Measurements from ENCODE around the gene EXOSC5. TPM values are rescaled to one million over a fixed set of nuclear protein-coding genes. Genes with fewer than 3 reads are reported as not detected.

The EXOSC5 gene
- polyA plus RNA-seq, 1 of the 3 experiments (the other 2 are of a cell fraction) = 74.1 TPM

DNA sequence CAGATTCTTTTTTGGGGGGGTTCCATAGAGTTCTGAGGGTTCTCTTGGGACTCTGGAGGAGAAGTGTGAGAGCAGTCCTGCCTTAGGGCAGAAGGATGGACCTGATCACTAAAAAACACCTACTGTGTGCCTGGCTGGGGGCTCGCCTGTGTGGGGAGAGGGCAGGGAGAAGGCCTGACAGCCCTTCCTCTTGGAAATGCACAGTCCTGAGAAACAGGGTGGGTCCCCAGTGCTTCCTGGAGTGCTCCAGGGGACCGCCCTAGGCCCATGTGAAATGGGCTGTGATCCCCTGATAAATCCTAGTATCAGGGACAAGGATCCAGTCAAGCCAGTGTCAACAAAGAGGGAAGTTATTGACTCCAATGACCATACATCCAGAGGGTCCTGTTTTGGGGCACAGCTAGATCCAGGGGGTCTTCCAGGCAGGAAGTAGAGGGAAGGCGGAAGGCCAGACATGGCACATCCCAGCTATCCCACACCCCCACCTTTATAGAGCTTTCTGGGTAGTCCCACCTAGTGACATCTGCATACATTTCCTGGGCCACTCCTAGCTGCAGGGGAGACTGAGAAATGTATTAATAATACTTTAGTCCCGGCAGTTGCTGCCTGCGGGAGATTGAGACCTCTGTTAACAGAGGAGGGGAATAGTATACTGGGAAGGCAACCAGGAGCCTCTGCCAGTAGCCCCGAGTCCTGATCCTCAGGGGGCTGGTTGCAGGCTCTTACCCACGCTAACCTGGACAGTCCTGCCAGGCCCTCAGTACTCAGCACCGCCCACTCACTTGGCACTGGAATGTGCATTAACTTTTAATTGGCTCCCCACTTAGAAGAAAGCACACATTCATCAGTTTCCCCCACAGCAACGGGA, 14.2 kb upstream of the EXOSC5 start:
- WGBS (ENCODE audit: low lambda C conversion rate) = 65% methylated on average over 6 of the region's 9 CpGs
- Histone ChIP-seq H3K27ac (ENCODE audit: low read depth in 2 of 2, low read length in 1 of 2) (peak overlapping the region in 1 of 2 experiments; percentile 23; a peak in 1 of 4 replicates), H3K4me3 (ENCODE audit: low read depth in 2 of 2, low read length in 1 of 2) (no peak overlapping the region), H4K20me1 (ENCODE audit: insufficient read depth) (no peaks in the 10 kb centered on the region), H3K27me3 (ENCODE audit: insufficient read depth) (no peaks in the 10 kb centered on the region), H2AFZ (ENCODE audit: low read depth) (no peak overlapping the region), H3K9me2 (no peaks in the 10 kb centered on the region), H3K4me1 (ENCODE audit: control insufficient read depth in 1 of 2, insufficient read depth in 2 of 2, low read depth in 1 of 2, low read length in 1 of 2) (peaks cover 0 to 12% of the 10 kb centered on the region in 2 experiments; a peak in 1 of 4 replicates), H3K36me3 (replicated peaks in 1 of 2; ENCODE audit: control insufficient read depth in 1 of 2, insufficient read depth in 2 of 2, low read length in 1 of 2) (peaks cover 0 to 23% of the 10 kb centered on the region in 2 experiments), H3K9me3 (no peaks in the 10 kb centered on the region), H3K4me2 (no peak overlapping the region), H3F3A (replicated peaks; ENCODE audit: insufficient read depth) (no peaks in the 10 kb centered on the region), H3K79me2 (ENCODE audit: insufficient read depth) (no peaks in the 10 kb centered on the region), H3K9ac (no peak overlapping the region)
- POLR2A ChIA-PET = no interaction called here
- TF ChIP-seq FOSL2 (IDR thresholded peaks at IDR 0.05; ENCODE audit: borderline replicate concordance, low read depth) (no peak), MEF2A (IDR thresholded peaks at IDR 0.05; ENCODE audit: borderline replicate concordance, low read depth) (no peak), ELF1 (IDR thresholded peaks at IDR 0.05) (no peak), FOXJ3 (CRISPR knock-in tag; IDR thresholded peaks at IDR 0.05) (no peak), GABPA (IDR thresholded peaks at IDR 0.05; ENCODE audit: low read depth) (no peak), EP300 (IDR thresholded peaks at IDR 0.05; ENCODE audit: borderline replicate concordance in 1 of 2, low read depth in 1 of 2, low read length in 1 of 2) (no peak), NFIC (IDR thresholded peaks at IDR 0.05; ENCODE audit: borderline replicate concordance) (no peak), EZH2phosphoT487 (IDR thresholded peaks at IDR 0.05; ENCODE audit: borderline replicate concordance, low read depth) (no peak), CHD2 (IDR thresholded peaks at IDR 0.05; ENCODE audit: low read length, partially characterized antibody) (no peak), RAD21 (IDR thresholded peaks at IDR 0.05; ENCODE audit: low read length) (no peak)
- TF ChIP-seq, protein P1, sequence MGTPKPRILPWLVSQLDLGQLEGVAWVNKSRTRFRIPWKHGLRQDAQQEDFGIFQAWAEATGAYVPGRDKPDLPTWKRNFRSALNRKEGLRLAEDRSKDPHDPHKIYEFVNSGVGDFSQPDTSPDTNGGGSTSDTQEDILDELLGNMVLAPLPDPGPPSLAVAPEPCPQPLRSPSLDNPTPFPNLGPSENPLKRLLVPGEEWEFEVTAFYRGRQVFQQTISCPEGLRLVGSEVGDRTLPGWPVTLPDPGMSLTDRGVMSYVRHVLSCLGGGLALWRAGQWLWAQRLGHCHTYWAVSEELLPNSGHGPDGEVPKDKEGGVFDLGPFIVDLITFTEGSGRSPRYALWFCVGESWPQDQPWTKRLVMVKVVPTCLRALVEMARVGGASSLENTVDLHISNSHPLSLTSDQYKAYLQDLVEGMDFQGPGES (IDR thresholded peaks at IDR 0.05; ENCODE audit: low read depth, low read length) = no peak
- CTCF ChIA-PET = interaction anchor here (2.2 kb wide), 1 partner anchor 103 kb away, joined by 5 read pairs; no protein-coding TSS in a partner anchor
- DNase-seq = no peak

DNA sequence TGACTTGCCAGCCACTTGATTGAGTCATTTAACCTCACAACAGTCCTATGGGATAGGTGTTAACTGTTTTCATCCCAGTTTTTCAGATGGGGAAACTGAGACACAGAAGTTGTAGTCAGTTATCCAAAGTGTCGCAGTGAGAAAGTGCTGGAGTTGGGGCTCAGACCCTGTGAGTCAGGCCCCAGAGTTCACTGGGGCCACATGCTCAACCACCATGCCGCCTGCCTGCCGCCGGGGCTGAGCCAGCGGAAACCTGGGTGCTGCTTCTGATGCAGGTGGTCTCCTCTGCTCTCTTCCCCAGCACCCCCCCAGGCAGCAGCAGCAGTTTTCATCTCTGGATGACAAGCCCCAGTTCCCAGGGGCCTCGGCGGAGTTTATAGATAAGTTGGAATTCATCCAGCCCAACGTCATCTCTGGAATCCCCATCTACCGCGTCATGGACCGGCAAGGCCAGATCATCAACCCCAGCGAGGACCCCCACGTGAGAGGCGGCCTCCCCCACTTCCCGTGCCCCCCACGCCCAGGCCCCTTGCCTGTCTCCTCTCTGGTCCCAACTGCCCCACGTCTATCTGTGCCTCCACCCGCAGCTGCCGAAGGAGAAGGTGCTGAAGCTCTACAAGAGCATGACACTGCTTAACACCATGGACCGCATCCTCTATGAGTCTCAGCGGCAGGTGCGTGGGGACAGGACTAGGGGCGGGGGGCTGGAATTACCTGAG, 13.3 kb upstream of the EXOSC5 start:
- TF ChIP-seq GABPA (IDR thresholded peaks at IDR 0.05; ENCODE audit: low read depth) (no peak), SMC3 (IDR thresholded peaks at IDR 0.05; ENCODE audit: low read depth, low read length) (no peak), EP300 (IDR thresholded peaks at IDR 0.05; ENCODE audit: borderline replicate concordance in 1 of 2, low read depth in 1 of 2, low read length in 1 of 2) (no peak), ELF1 (IDR thresholded peaks at IDR 0.05) (no peak), RXRA (IDR thresholded peaks at IDR 0.05; ENCODE audit: borderline replicate concordance, low read depth) (no peak), RCOR1 (IDR thresholded peaks at IDR 0.05; ENCODE audit: low read length) (no peak), NFIC (IDR thresholded peaks at IDR 0.05; ENCODE audit: borderline replicate concordance) (no peak), POLR2AphosphoS5 (IDR thresholded peaks at IDR 0.05; ENCODE audit: low read depth, low read length) (no peak), TCF12 (IDR thresholded peaks at IDR 0.05) (no peak), GATA2 (CRISPR knock-in tag; IDR thresholded peaks at IDR 0.05) (no peak)
- TF ChIP-seq, protein P2, sequence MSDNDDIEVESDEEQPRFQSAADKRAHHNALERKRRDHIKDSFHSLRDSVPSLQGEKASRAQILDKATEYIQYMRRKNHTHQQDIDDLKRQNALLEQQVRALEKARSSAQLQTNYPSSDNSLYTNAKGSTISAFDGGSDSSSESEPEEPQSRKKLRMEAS (IDR thresholded peaks at IDR 0.05; ENCODE audit: low read depth) = no peak
- TF ChIP-seq, protein P3, sequence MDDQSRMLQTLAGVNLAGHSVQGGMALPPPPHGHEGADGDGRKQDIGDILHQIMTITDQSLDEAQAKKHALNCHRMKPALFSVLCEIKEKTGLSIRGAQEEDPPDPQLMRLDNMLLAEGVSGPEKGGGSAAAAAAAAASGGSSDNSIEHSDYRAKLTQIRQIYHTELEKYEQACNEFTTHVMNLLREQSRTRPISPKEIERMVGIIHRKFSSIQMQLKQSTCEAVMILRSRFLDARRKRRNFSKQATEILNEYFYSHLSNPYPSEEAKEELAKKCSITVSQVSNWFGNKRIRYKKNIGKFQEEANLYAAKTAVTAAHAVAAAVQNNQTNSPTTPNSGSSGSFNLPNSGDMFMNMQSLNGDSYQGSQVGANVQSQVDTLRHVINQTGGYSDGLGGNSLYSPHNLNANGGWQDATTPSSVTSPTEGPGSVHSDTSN (IDR thresholded peaks at IDR 0.05) = no peak
- TF ChIP-seq, protein P4, sequence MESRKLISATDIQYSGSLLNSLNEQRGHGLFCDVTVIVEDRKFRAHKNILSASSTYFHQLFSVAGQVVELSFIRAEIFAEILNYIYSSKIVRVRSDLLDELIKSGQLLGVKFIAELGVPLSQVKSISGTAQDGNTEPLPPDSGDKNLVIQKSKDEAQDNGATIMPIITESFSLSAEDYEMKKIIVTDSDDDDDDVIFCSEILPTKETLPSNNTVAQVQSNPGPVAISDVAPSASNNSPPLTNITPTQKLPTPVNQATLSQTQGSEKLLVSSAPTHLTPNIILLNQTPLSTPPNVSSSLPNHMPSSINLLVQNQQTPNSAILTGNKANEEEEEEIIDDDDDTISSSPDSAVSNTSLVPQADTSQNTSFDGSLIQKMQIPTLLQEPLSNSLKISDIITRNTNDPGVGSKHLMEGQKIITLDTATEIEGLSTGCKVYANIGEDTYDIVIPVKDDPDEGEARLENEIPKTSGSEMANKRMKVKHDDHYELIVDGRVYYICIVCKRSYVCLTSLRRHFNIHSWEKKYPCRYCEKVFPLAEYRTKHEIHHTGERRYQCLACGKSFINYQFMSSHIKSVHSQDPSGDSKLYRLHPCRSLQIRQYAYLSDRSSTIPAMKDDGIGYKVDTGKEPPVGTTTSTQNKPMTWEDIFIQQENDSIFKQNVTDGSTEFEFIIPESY (IDR thresholded peaks at IDR 0.05; ENCODE audit: borderline replicate concordance, low read depth) = no peak
- no peak overlapping the region for H3K4me2 ChIP-seq
- DNase-seq = no peak
- no peak overlapping the region for H3K9ac ChIP-seq
- 97% methylated on average over 19 of the region's 23 CpGs for WGBS (ENCODE audit: low lambda C conversion rate)
- H3K79me2 ChIP-seq (ENCODE audit: insufficient read depth) = no peaks in the 10 kb centered on the region
- H3K9me3 ChIP-seq = no peaks in the 10 kb centered on the region
- no peak overlapping the region for H3K27ac ChIP-seq (ENCODE audit: low read depth in 2 of 2, low read length in 1 of 2)
- H3K9me2 ChIP-seq = no peaks in the 10 kb centered on the region
- peaks cover 0 to 12% of the 10 kb centered on the region in 2 experiments; a peak in 1 of 4 replicates for H3K4me1 ChIP-seq (ENCODE audit: control insufficient read depth in 1 of 2, insufficient read depth in 2 of 2, low read depth in 1 of 2, low read length in 1 of 2)
- H3K36me3 ChIP-seq (replicated peaks in 1 of 2; ENCODE audit: control insufficient read depth in 1 of 2, insufficient read depth in 2 of 2, low read length in 1 of 2) = peaks cover 0 to 23% of the 10 kb centered on the region in 2 experiments
- CTCF ChIA-PET = no interaction called here
- H3F3A ChIP-seq (replicated peaks; ENCODE audit: insufficient read depth) = no peaks in the 10 kb centered on the region
- no peak overlapping the region for H3K4me3 ChIP-seq (ENCODE audit: low read depth in 2 of 2, low read length in 1 of 2)
- H4K20me1 ChIP-seq (ENCODE audit: insufficient read depth) = no peaks in the 10 kb centered on the region
- POLR2A ChIA-PET = no interaction called here
- H2AFZ ChIP-seq (ENCODE audit: low read depth) = no peak overlapping the region
- H3K27me3 ChIP-seq (ENCODE audit: insufficient read depth) = no peaks in the 10 kb centered on the region

All from SK-N-SH (cell line).